GM10266 (cell line): ENCODE results near the gene SLIT1.

Experiments
- DNase-seq: peaks from one replicate; pipeline ENCODE4 v3.0.0; 2012; ENCODE audit errors: extremely low spot score
- TF ChIP-seq, protein P1 (sequence below): IDR thresholded peaks from 2 replicates; pipeline ENCODE4 v1.5.1; 2012; ENCODE audit warnings: mild to moderate bottlenecking, low read depth; ENCODE audit not compliant: control insufficient read depth, insufficient read depth; ENCODE audit errors: missing control alignments

Gene SLIT1

DNA sequence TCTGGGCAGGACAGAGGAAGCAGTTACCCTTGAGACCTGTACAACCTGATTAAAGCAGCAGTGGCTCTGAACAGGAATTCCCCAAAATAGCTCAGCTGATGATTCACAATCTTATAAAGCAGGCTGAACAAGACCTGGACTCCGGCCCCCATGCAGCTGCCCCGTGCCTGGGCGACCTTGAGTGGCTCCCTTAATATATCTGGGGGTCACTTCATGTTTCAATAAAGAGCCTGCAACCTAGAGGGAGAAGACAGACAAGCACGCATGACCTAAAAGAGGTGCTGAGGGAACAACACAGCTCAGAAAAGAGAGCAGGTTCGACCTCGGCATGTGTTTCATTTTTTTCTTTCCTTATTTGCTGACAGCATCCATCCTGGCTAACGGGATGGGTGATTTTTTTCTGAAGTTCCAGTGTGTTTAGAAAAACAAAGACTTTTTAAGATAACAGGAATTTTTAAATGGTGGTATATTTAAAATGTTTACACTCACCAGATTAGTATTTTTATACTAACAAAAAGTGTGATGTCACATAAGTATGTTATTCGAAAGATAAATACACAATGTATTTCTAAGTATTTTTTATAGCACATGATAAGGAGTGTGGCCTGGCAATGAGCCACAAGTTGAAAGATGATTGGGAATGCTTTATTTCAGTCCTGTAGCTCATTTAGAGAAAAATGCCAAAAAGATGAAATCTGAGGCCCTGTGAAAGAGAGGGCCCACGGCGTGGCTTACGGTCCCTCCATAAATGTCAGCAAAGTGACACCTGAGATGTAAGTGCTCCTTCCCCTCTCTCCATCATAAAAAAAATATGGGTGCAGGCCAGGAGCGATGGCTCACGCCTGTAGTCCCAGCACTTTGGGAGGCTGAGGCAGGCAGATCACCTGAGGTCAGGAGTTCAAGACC, 161.3 kb downstream of the SLIT1 start:
- TF ChIP-seq, protein P1, sequence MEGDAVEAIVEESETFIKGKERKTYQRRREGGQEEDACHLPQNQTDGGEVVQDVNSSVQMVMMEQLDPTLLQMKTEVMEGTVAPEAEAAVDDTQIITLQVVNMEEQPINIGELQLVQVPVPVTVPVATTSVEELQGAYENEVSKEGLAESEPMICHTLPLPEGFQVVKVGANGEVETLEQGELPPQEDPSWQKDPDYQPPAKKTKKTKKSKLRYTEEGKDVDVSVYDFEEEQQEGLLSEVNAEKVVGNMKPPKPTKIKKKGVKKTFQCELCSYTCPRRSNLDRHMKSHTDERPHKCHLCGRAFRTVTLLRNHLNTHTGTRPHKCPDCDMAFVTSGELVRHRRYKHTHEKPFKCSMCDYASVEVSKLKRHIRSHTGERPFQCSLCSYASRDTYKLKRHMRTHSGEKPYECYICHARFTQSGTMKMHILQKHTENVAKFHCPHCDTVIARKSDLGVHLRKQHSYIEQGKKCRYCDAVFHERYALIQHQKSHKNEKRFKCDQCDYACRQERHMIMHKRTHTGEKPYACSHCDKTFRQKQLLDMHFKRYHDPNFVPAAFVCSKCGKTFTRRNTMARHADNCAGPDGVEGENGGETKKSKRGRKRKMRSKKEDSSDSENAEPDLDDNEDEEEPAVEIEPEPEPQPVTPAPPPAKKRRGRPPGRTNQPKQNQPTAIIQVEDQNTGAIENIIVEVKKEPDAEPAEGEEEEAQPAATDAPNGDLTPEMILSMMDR: no peak
- DNase-seq: no peak

DNA sequence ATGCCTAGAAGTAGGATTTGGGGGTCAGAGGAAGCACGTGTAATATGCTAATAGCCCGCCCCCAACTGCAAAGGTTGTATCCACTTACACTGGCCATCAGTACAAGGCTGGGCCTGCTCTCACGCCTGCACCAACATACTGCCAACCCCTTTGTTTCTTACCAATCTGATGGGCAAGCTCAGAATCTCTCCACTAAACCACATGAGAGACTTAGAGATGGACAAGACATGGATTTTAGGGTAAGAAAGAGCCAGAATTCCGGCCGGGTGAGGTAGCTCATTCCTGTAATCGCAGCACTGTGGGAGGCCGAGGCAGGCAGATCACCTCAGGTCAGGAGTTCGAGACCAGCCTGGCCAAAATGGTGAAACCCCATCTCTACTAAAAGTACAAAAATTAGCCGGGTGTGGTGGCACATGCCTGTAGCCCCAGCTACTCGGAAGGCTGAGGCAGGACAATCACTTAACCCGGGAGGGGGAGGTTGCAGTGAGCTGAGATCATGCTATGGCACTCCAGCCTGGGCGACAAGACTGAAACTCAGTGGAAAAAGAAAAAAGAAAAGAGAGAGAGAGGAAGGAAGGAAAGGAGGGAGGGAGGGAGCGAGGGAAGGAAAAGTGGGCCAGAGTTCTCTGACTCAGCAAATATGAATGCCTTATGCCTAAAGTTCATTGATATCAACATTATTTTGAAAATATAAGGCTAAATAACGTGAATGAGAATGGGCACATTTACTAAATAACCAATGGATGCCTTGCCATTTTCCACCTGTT, 162.2 kb downstream of the SLIT1 start:
- no peak for DNase-seq

DNA sequence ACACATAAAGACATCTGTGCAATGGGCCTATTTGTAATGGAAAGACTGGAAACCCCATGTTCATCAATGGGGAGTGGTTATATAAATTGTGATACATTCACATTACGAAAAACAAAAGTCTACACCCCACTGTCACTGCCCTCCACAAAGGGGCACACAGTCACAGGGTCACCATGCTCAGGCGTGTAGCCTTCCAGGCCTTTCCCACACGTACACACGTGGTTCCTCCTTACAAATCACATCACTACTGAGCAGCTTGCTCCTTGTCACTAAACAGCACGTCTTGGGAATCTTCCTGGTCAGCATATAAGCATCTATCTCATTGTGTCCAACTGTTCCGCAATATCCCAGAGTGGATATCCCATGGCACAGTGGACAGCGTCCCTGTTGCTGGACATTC, 163.1 kb downstream of the SLIT1 start:
- no peak for DNase-seq
- TF ChIP-seq, protein P1: no peak

More for the DNA sequence above, 162.2 kb downstream of the SLIT1 start:
- TF ChIP-seq, protein P1: no peak

DNA sequence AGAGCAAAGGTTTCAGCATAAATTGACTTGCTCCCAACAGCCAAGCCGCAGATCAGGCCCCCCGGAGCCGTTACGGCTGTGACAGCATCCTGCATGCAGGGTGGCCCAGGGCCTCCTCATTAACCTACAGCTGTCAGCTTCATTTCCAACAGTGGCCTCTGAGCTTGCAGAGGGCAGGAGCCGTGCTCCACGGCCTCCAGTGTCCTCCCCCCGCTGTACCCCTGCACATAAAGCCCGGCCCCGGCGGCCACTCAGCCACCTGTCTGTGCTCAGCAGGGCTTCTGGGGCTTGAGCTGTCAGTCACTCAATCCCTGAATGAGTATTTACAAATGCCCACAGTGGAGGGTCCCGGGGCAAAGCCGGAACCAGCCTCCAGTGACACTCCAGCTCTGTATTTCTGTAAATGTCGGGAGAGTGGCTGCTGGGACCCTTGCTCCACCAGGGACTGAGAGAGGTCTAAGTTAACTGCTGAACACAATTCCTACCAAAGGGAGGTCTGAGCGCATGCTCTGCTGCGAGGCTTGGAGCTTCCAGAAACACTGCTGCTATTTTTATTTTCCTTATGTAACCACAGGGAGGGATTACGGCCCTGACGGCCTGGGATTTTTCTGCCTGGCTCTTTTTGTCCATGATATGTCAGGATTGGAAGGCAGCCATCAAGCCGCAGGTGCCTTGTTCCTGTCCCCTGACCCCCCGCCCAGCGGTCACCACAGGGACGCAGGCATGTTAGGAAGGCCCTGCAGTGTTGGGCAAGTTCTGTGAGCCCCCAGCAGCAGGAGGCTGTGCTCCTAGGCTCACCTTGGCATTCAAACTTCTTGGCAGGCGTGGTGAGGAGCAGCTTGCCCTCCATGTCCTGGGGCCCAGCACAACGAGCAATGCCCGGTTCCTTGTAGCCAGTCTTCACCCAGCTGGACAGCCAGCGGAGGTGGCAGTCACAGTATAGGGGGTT, 165.0 kb downstream of the SLIT1 start:
- TF ChIP-seq, protein P1: no peak
- DNase-seq: no peak

DNA sequence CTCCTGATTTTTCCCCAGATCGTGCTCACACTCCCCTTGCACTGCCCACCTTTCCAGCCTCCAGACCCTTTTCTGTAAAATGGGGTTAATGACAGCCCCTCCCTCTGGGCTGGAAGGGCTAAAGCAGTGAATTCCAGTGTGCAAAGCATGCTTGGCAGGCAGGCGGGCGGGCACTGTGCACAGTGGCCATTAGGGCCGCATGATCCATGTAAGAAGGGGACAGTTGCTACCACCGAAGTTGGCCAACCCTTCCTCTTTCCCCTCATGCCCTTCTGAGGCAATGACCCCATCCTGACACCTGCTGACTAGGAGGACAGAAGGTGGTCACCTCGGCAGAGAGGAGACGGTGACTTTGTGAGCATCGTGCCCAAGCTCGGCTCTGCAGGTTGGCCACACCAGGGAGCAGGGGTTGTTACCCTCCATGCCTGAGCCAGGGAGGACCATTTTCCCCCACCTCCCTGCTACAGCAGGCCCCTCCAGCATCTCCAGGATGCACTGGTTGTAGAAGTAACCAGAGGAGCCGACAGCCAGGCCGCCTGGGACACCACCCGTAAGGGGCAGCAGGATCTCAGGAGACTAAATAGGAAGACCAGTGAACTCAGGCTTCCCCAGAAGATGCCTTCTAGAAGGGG, 166.4 kb downstream of the SLIT1 start:
- TF ChIP-seq, protein P1: no peak
- no peak for DNase-seq

DNA sequence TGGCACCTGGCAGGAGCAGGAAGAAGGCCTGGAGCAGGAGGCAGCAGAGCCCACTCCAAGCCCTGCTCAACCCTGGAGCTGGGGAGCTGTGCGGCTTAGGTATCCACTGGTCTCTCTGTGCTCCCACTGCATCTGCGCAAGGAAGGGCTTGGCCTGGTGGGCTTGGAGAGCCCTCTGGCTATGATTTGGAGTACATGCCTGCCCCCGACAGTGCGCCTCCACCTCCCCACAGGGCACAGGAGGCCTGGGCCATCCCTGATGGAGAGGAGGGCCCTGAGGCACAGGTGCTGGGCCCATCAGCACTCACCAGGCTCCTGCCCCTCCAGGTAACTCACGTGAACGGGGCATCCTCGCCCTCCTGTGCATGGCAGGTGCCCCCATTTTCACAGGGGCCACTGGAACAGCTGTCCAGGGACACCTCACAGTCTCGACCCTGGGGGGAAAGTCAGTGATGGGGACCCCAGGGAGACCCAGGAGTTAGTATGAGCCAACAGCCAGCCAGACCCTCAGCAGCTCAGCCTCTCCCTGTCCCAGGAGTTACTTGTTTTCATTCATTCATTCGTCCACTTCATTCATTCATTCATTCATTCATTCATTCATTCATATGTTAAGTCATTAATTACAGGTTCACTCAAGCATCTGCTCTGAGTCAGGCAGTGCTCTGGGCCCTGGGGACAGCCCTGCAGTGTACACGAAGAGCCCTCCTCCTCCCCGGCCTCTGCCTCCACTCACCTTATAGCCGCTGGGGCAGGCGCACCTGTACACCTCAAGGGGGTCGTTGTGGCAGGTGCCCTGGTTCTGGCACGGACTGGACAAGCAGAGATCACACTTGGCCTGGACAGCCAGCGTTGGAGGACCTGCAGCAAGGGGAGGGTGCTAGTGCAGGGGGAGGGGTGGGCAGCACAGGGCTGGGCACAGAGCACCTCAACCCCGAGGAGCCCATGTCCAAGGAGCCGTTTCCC, 167.2 kb downstream of the SLIT1 start:
- TF ChIP-seq, protein P1: no peak
- DNase-seq: no peak
